Stimulated activated CD8-positive, alpha-beta memory T cell treated with anti-CD3 and anti-CD28 coated beads, Interleukin-7, amount 100 ng/mL, for 4 hours (primary cell): ENCODE data around the gene SERINC4.

ENCODE experiments used
- DNase-seq, 2 donors: peaks; one replicate each; pipeline ENCODE4 v3.0.0-alpha.2; 2020; ENCODE audit warnings: low read depth in 2 of 2

Gene SERINC4

DNA sequence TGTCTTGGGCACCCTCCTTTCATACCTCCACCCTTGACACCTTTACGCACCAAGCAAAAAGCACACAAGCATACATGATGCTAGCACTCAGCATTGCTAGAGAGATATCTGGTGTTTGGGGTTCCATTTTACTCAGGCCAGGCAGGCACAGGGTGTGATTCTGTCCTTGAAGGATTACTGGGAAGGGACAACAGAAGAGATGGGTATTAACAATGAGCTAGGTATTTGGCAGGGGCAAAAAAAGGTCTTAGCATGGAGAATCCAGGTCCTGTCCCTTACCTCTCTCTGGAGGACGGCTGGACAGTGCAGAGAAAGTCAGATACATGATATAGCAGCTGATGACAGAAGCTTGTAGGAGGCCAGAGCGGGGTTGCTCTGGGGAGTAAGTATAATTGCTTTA is 3.5 kb downstream of the SERINC4 start:
- DNase-seq = no peak

GRCh38 chr15:43795997-43796396 is 4.0 kb downstream of the SERINC4 start:
- no peak for DNase-seq

DNA sequence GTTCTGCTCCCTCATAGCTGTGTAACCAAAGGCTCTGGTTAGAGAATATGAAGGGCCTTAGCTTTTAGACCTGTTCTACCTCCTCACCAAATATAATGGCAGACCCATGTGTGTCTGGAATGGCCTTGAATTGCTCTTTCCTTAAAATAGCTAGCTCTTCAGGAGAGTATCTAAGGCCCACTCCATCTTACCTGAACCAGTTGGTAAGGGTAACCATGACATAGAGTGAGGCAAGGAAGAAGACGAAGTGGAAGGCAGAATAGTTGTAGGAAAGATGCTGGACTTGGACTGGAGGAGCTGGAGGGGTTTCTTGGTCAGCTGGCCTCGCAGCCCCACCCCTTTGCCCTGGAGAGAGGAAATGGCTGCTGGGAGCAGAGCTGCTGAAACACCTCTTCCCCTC is 4.8 kb downstream of the SERINC4 start:
- no peak for DNase-seq

DNA sequence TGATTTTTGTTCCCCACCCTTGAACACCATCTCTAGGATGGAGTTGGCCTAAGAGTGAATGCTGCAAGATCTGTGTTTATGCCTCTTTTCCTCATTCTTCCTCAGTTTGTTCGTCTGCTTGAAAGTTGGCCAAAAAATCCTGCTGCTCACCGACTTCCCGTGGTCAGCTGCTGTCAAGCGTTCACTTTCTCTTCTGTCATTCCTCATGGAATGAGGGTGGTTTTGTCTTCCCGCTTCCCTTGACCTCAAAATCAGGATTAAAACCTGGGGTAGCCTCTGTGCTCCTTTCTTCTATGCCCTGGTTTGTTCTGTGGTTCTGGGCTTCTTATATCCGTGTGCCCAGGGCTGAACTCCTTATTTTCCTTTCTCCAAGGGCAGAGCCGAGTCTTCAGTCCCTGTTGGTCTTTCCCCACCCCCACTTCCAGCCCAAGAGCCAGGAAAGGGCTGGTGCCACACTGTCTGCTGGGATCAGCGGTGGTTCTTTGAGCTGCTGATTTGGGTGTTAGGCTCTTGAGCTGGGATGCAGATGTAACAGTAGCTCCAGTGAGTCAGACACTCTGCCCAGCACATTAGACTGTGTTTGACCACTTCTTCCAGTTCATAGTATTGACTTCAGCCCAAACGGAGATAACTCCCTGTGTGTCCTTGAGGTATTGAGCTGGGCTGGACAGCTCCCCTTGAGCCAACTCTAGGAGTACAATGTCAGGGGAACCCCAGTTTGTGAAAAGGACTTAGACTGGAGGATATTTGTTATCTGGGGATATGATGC is 5.6 kb downstream of the SERINC4 start:
- DNase-seq = no peak

DNA sequence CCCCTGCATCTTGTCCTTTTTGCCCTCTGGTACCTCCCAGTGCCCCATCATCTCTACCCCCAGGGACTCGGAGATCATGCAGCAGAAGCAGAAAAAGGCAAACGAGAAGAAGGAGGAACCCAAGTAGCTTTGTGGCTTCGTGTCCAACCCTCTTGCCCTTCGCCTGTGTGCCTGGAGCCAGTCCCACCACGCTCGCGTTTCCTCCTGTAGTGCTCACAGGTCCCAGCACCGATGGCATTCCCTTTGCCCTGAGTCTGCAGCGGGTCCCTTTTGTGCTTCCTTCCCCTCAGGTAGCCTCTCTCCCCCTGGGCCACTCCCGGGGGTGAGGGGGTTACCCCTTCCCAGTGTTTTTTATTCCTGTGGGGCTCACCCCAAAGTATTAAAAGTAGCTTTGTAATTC is 6.4 kb downstream of the SERINC4 start:
- DNase-seq = no peak

DNA sequence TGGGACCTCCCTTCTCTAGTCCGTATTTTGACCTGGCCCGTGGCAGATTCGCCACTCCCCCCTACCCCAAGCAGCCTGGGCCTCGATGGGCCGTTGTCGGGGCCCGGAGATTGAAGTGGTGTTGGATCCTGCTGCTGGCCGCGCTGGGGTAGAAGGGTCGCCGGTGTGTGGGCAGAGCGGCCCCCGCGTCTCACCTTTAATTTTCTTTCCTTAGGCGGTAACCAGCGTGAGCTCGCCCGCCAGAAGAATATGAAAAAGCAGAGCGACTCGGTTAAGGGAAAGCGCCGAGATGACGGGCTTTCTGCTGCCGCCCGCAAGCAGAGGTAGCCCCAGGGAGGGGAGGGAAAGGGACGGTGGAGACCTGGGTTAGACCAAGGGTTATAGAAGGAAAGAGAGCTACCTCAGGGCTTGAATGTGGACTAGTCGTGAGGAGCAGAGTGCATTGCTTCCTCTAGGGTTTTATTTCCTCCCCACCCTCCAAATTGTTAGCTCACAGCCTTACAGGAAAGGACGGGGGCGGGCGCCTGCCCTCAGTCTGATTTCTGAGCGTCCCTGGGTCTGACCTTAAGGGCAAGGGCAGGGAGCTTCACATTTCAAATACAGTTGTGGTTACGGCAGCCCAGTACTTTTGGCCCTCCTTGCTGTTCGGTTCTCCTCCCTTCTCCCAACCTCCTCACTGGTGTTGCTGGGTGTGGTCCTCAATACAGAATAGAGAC is 7.1 kb downstream of the SERINC4 start:
- peak in 1 of 2 donors; percentile 23 for DNase-seq

GRCh38 chr15:43791993-43792760 is 7.8 kb downstream of the SERINC4 start, which contains the start of gene SERF2:
Gene SERF2, plus strand, starts transcription at chr15:43792320. Its CDS starts 57 bp downstream, at chr15:43792377.
- peak; percentile 99 to 100 for DNase-seq

- DNase-seq = no peak
These were observed 10.6 kb downstream of the SERINC4 start for GRCh38 chr15:43789409-43789808.

DNA sequence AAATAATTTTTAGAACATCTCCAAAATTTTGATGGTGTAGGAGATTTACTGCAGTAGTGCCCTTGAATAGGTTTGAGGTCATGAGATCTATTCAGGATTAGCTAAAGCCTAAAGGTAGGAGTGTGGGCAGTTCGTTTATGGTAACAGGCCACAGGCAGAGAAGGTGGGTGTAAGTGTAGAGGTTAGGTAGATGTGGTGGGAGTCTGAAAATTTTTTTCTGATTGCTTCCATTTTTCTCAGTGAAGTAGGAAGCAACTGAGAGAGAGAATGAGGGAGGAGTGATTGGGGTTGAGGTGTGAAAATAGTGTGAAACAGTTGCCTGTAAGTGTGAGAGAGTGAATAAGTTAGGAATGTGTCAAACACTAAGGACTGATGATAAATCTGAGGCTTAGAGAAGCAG is 21.0 kb downstream of the SERINC4 start:
- no peak for DNase-seq

- peak; percentile 60 to 76 for DNase-seq
These were observed 22.6 kb downstream of the SERINC4 start for GRCh38 chr15:43777267-43777914.

DNA sequence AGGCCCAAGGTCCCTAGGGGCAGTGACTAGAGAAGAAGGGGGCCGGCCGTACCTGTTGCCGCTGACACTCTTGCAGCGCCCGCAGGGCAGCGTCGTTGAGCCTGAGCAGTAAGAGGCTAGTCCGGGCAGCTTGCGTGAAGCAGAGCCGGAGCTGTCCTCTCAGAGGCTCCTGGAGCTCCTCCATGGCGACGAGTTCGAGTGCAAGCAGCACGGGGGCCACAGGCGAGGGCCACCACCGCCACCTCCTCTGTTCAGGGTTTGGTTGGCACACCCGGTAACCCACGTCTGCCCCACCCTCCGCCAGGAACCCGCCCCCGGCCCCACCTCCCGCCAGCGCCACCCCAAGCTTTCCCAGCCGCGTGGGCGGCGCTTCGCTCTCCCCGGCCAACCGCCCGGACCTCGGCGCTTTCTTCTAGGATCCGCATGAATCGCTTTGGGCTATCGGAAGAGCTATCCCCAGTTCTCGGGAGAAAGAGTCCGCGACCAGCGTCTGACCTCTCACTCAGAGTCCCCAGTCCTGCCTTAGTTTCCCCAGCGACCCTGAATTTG is 23.2 kb downstream of the SERINC4 start, which contains the start of gene ELL3:
ELL3 (minus strand) TSS at position 249 of the 549 bp plus-strand sequence; CDS start at position 184, 65 bp downstream.
- peak; percentile 55 to 77 for DNase-seq

DNA sequence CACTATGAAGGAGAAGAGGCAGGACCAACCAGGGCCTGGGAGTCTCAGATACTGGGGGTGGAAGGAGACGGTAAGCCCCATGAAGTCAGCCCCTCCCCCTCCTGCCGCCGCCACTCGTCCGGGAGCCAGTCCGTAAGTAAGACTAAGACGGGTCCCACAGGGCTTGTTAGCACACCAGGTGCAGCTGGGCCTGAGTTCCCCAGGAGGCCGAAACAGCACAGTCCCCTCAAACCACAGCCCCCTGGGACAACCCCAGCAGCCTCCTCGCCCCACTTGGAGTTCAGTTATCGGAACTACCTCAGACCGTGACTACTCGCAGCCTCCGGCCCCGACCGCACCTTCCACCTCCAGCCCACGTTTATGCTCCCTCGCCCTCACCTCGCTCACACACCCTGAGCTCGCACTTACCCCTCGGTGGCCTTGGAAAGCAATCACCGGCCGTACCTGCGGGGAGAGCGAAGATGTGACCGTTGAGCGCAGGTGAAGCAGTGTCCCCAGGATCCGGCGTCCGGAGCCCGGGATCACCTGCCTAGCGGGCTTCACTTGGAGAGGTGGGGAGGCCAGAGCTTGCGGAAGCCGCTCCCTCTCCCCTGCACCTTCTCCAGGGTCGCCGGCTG is 23.8 kb downstream of the SERINC4 start:
- peak in 1 of 2 donors; percentile 9 for DNase-seq

DNA sequence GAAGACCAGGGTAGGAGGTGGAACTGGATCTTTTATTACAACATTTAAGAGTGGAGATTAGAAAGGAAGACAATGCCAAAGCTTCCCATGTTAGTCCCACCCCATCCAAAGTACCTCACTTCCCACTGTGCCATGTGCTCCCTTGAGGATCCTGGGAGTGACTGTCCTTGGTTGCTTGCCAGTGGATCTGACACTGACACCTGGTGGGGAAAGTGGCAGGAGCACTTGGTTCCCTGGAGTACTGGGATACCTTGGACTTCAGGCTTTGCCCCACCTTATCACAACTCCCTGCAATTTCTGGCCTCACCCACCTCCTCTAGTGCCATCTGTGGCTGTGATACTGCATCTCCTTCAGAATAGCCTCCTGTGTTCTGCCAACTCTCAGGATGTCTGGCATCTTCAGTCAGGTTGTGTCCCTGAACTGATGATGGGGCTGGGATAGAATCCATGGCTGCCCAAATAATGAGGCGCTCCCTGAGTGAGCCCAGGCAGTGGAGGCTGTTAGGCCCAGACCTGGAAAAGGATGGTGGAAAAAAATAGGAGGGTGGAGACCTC is 24.5 kb downstream of the SERINC4 start:
- DNase-seq = no peak

DNA sequence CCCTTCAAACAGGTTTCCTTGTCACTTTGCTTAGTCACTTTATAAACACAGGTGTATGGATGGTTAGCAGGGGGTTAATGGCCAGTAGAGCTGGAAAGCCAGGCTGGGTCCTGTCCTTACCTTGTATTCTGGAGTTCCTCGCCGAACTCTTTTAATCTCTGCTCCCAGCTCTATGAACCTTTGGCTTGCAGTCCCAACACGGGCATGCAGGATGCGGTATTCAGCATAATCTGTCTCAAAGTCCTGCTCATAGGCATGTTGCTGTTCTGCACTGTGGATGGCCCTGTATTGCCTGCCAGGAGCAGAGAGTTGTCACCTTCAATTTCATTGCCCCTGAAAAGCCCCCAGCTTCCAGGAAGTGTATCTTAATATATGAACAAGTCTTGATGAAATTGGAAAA is 26.0 kb downstream of the SERINC4 start:
- DNase-seq = no peak

DNA sequence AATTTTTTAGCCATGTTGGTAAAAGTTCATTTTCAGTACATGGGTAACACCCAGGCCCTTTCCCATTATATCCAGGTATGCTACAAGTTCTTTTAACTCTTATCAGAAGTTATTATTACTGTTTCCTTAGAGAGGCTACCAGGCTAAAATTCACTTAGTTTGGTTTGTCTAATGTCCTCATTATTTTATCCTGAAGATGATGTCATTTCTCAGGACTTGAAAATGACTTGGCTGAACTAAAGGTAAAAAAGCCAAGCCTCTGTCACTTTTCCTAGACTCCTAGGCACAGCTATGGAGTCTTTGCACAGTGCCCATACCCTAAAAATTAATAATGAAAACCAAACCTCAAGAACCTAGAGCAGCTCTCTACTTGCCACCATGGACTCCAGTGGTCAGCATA is 27.4 kb downstream of the SERINC4 start:
- no peak for DNase-seq

- no peak for DNase-seq
These were observed 28.2 kb downstream of the SERINC4 start for GRCh38 chr15:43771816-43772215.

GRCh38 chr15:43769584-43770228 is 30.3 kb downstream of the SERINC4 start:
- DNase-seq = no peak

DNA sequence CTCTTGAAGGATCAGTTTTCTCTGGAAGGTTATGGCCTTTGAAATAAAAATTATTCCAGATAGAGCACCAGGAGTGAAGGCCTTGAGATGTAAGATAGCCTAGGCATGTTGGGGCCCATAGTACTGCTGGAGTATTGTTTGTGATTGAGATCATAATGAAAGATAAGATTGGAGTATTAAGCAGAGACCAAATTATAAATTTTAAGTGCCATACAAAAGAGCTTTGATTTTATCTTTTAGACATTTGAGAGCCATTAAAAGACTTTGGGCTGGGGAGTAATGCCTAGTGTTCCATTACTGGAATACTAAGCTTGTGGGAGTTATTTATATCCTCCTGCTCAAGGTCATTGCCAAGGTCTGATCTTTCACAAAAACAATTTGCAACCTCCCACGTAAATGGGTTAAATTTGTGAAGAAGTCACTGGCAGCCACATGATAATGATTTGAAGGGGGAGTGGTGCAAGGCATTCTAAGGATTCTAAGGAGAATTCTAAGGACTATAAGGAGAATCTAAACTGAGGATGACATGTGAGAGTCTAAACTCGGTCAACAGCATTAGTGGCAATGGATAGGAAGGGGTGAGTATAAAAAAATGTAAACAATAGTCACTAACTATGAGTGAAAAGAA is 36.1 kb downstream of the SERINC4 start:
- DNase-seq = no peak

DNA sequence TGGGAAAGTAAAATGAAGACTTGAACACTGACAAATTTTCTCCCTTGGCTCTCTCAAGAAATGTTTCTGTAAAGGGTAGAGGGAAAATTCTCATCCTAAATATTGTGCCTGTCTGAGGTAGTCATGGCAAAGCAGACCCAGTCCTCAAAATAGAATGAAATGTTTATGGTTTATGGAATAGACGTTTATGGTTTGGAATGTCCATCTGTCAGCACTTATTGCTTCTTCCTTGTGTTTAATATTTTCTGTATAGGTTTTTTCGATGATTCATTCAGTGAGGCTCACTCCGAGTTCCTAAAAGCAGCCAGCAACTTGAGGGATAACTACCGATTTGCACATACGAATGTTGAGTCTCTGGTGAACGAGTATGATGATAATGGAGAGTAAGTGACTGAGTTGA is 37.2 kb downstream of the SERINC4 start:
- no peak for DNase-seq

GRCh38 chr15:43751885-43752284 is 48.1 kb downstream of the SERINC4 start:
- no peak for DNase-seq
